Measurements from ENCODE around the gene ALG10. TPM values are rescaled to one million over a fixed set of nuclear protein-coding genes. Genes with fewer than 3 reads are reported as not detected.
"Not testable (repeated sequence)": the region's sequence is repeated elsewhere in the genome, so short reads cannot be mapped to it uniquely, and the experiment has no call there.

Gene ALG10
- total RNA-seq, 1 donor from 2014 or later: 15.2 TPM

GRCh38 chr12:33994857-33995808 is 27.2 kb upstream of the ALG10 start:
- TF ChIP-seq CTCF (conservative IDR thresholded peaks at IDR 0.05): no peak
- H3K36me3 Mint-ChIP-seq (ENCODE audit: low read depth): no peaks in the 10 kb centered on the region
- no peak overlapping the region for H3K4me3 Mint-ChIP-seq
- H3K27me3 Mint-ChIP-seq (ENCODE audit: low read depth): peaks cover 17% of the 10 kb centered on the region
- H3K4me1 Mint-ChIP-seq: no peaks in the 10 kb centered on the region
- no peak for DNase-seq (ENCODE audit: low read depth, low spot score)
- H3K27ac Mint-ChIP-seq (ENCODE audit: unreplicated experiment): no peak overlapping the region
- H3K9me3 Mint-ChIP-seq: no peaks in the 10 kb centered on the region

- not testable (repeated sequence) for H3K9me3 Mint-ChIP-seq; H3K36me3 Mint-ChIP-seq (ENCODE audit: low read depth); H3K4me3 Mint-ChIP-seq; DNase-seq (ENCODE audit: low read depth, low spot score); H3K4me1 Mint-ChIP-seq; H3K27ac Mint-ChIP-seq (ENCODE audit: unreplicated experiment)
- H3K27me3 Mint-ChIP-seq (ENCODE audit: low read depth): peaks cover 44% of the 10 kb centered on the region
These were observed 13.5 kb upstream of the ALG10 start for GRCh38 chr12:34008835-34009234.

DNA sequence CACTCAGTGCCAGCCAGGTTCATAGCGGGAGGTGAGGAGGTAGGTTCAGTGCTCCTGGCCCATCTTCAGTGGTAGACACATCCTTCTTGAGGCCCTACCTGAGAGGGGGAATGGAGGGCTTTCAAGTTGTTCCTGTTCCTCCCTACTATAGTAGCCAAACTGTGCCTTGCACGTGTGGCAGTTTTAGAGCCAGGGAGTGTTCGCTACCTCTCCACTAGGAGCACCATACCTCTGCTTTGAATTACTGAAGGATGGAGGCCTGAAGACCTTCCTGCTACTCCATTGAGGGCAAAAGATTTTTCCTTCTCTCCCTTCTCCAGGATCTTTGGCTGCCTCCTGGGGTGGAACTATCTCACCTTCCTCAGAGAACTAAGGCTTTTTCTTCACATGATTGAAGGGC is 5.9 kb upstream of the ALG10 start:
- H3K9me3 Mint-ChIP-seq: peaks cover 4% of the 10 kb centered on the region
- no peaks in the 10 kb centered on the region for H3K36me3 Mint-ChIP-seq (ENCODE audit: low read depth)
- no peak overlapping the region for H3K4me3 Mint-ChIP-seq
- DNase-seq (ENCODE audit: low read depth, low spot score): no peak
- peaks cover 4% of the 10 kb centered on the region for H3K4me1 Mint-ChIP-seq
- H3K27ac Mint-ChIP-seq (ENCODE audit: unreplicated experiment): no peak overlapping the region
- no peak for TF ChIP-seq CTCF (conservative IDR thresholded peaks at IDR 0.05)
- H3K27me3 Mint-ChIP-seq (ENCODE audit: low read depth): peaks cover 38% of the 10 kb centered on the region

GRCh38 chr12:34021071-34021470 is 1.2 kb upstream of the ALG10 start:
- peaks cover 2% of the 10 kb centered on the region for H3K9me3 Mint-ChIP-seq
- H3K4me1 Mint-ChIP-seq: peaks cover 19% of the 10 kb centered on the region
- no peak overlapping the region for H3K4me3 Mint-ChIP-seq

GRCh38 chr12:34027661-34028060 is 5.4 kb downstream of the ALG10 start:
- not testable (repeated sequence) for H3K27ac Mint-ChIP-seq (ENCODE audit: unreplicated experiment); H3K4me3 Mint-ChIP-seq; DNase-seq (ENCODE audit: low read depth, low spot score); H3K36me3 Mint-ChIP-seq (ENCODE audit: low read depth); H3K9me3 Mint-ChIP-seq; H3K27me3 Mint-ChIP-seq (ENCODE audit: low read depth)
- peaks cover 11% of the 10 kb centered on the region for H3K4me1 Mint-ChIP-seq

More at GRCh38 chr12:34021071-34021470, 1.2 kb upstream of the ALG10 start:
- no peak for TF ChIP-seq CTCF (conservative IDR thresholded peaks at IDR 0.05)
- no peak for DNase-seq (ENCODE audit: low read depth, low spot score)
- Mint-ChIP-seq H3K27ac (ENCODE audit: unreplicated experiment) (no peak overlapping the region), H3K27me3 (ENCODE audit: low read depth) (peaks cover 18% of the 10 kb centered on the region), H3K36me3 (ENCODE audit: low read depth) (no peaks in the 10 kb centered on the region)

GRCh38 chr12:34030591-34030990 is 8.3 kb downstream of the ALG10 start:
- DNase-seq (ENCODE audit: low read depth, low spot score): no peak
- H3K27ac Mint-ChIP-seq (ENCODE audit: unreplicated experiment): no peak overlapping the region
- H3K9me3 Mint-ChIP-seq: no peaks in the 10 kb centered on the region
- H3K27me3 Mint-ChIP-seq (ENCODE audit: low read depth): no peaks in the 10 kb centered on the region
- no peak overlapping the region for H3K4me3 Mint-ChIP-seq
- H3K36me3 Mint-ChIP-seq (ENCODE audit: low read depth): no peaks in the 10 kb centered on the region
- no peaks in the 10 kb centered on the region for H3K4me1 Mint-ChIP-seq
- TF ChIP-seq CTCF (conservative IDR thresholded peaks at IDR 0.05): no peak

Data from neural crest cell (in vitro differentiated cells).